ENCODE measurements around the gene FGF6.
"Not testable (repeated sequence)": the region's sequence is repeated elsewhere in the genome, so short reads cannot be mapped to it uniquely, and the experiment has no call there.

The FGF6 gene

GRCh38 chr12:4420138-4420670 is 25.4 kb downstream of the FGF6 start:
- Histone ChIP-seq H3K27ac (no peak overlapping the region), H3K9me3 (ENCODE audit: low read depth, low read length) (no peaks in the 10 kb centered on the region), H3K9ac (ENCODE audit: insufficient read length) (no peak overlapping the region), H3K4me3 (no peak overlapping the region), H3K36me3 (ENCODE audit: insufficient read depth, low read length) (no peaks in the 10 kb centered on the region)
- TF ChIP-seq POLR2AphosphoS5 (IDR thresholded peaks at IDR 0.05; ENCODE audit: borderline replicate concordance, low read depth, low read length), result no peak
- TF ChIP-seq FOXP2 (optimal IDR thresholded peaks at IDR 0.05; ENCODE audit: control extremely low read depth, extremely low read length, insufficient read depth), result no peak
- no peak for TF ChIP-seq EZH2 (IDR thresholded peaks at IDR 0.05)
- DNase-seq (ENCODE audit: low read depth, low spot score), result no peak

- no peaks in the 10 kb centered on the region for H3K36me3 ChIP-seq (ENCODE audit: insufficient read depth, low read length)
- H3K9me3 ChIP-seq (ENCODE audit: low read depth, low read length), result no peaks in the 10 kb centered on the region
- TF ChIP-seq EZH2 (IDR thresholded peaks at IDR 0.05) (no peak), FOXP2 (optimal IDR thresholded peaks at IDR 0.05; ENCODE audit: control extremely low read depth, extremely low read length, insufficient read depth) (no peak), POLR2AphosphoS5 (IDR thresholded peaks at IDR 0.05; ENCODE audit: borderline replicate concordance, low read depth, low read length) (no peak)
- no peak overlapping the region for H3K27ac ChIP-seq
- H3K9ac ChIP-seq (ENCODE audit: insufficient read length), result no peak overlapping the region
- H3K4me3 ChIP-seq, result no peak overlapping the region
- DNase-seq (ENCODE audit: low read depth, low spot score), result no peak
Observed at GRCh38 chr12:4418913-4419312, 26.7 kb downstream of the FGF6 start.

GRCh38 chr12:4417936-4418335 is 27.7 kb downstream of the FGF6 start:
- no peaks in the 10 kb centered on the region for H3K9me3 ChIP-seq (ENCODE audit: low read depth, low read length)
- H3K36me3 ChIP-seq (ENCODE audit: insufficient read depth, low read length), result no peaks in the 10 kb centered on the region
- TF ChIP-seq POLR2AphosphoS5 (IDR thresholded peaks at IDR 0.05; ENCODE audit: borderline replicate concordance, low read depth, low read length) (no peak), EZH2 (IDR thresholded peaks at IDR 0.05) (no peak), FOXP2 (optimal IDR thresholded peaks at IDR 0.05; ENCODE audit: control extremely low read depth, extremely low read length, insufficient read depth) (no peak)
- H3K9ac ChIP-seq (ENCODE audit: insufficient read length), result no peak overlapping the region
- no peak for DNase-seq (ENCODE audit: low read depth, low spot score)
- no peak overlapping the region for H3K4me3 ChIP-seq
- H3K27ac ChIP-seq, result no peak overlapping the region

GRCh38 chr12:4417455-4417854 is 28.2 kb downstream of the FGF6 start:
- Histone ChIP-seq H3K9ac (ENCODE audit: insufficient read length) (no peak overlapping the region), H3K4me3 (no peak overlapping the region), H3K36me3 (ENCODE audit: insufficient read depth, low read length) (no peaks in the 10 kb centered on the region), H3K9me3 (ENCODE audit: low read depth, low read length) (no peaks in the 10 kb centered on the region), H3K27ac (no peak overlapping the region)
- DNase-seq (ENCODE audit: low read depth, low spot score), result no peak
- TF ChIP-seq FOXP2 (optimal IDR thresholded peaks at IDR 0.05; ENCODE audit: control extremely low read depth, extremely low read length, insufficient read depth) (no peak), POLR2AphosphoS5 (IDR thresholded peaks at IDR 0.05; ENCODE audit: borderline replicate concordance, low read depth, low read length) (no peak), EZH2 (IDR thresholded peaks at IDR 0.05) (no peak)

GRCh38 chr12:4416276-4416675 is 29.3 kb downstream of the FGF6 start:
- no peak overlapping the region for H3K4me3 ChIP-seq
- DNase-seq (ENCODE audit: low read depth, low spot score), result no peak
- H3K9me3 ChIP-seq (ENCODE audit: low read depth, low read length), result no peaks in the 10 kb centered on the region

GRCh38 chr12:4412465-4412864 is 33.1 kb downstream of the FGF6 start:
- no peak for DNase-seq (ENCODE audit: low read depth, low spot score)
- no peak overlapping the region for H3K27ac ChIP-seq
- no peak for TF ChIP-seq POLR2AphosphoS5 (IDR thresholded peaks at IDR 0.05; ENCODE audit: borderline replicate concordance, low read depth, low read length)
- no peak for TF ChIP-seq FOXP2 (optimal IDR thresholded peaks at IDR 0.05; ENCODE audit: control extremely low read depth, extremely low read length, insufficient read depth)
- TF ChIP-seq EZH2 (IDR thresholded peaks at IDR 0.05), result no peak
- no peak overlapping the region for H3K9ac ChIP-seq (ENCODE audit: insufficient read length)
- no peaks in the 10 kb centered on the region for H3K9me3 ChIP-seq (ENCODE audit: low read depth, low read length)
- H3K4me3 ChIP-seq, result no peak overlapping the region
- no peaks in the 10 kb centered on the region for H3K36me3 ChIP-seq (ENCODE audit: insufficient read depth, low read length)

More at GRCh38 chr12:4416276-4416675, 29.3 kb downstream of the FGF6 start:
- Histone ChIP-seq H3K36me3 (ENCODE audit: insufficient read depth, low read length) (no peaks in the 10 kb centered on the region), H3K9ac (ENCODE audit: insufficient read length) (no peak overlapping the region), H3K27ac (no peak overlapping the region)
- TF ChIP-seq EZH2 (IDR thresholded peaks at IDR 0.05) (no peak), FOXP2 (optimal IDR thresholded peaks at IDR 0.05; ENCODE audit: control extremely low read depth, extremely low read length, insufficient read depth) (no peak), POLR2AphosphoS5 (IDR thresholded peaks at IDR 0.05; ENCODE audit: borderline replicate concordance, low read depth, low read length) (no peak)

GRCh38 chr12:4412056-4412455 is 33.6 kb downstream of the FGF6 start:
- Histone ChIP-seq H3K9me3 (ENCODE audit: low read depth, low read length) (no peaks in the 10 kb centered on the region), H3K4me3 (no peak overlapping the region), H3K27ac (no peak overlapping the region), H3K36me3 (ENCODE audit: insufficient read depth, low read length) (no peaks in the 10 kb centered on the region), H3K9ac (ENCODE audit: insufficient read length) (no peak overlapping the region)
- no peak for TF ChIP-seq POLR2AphosphoS5 (IDR thresholded peaks at IDR 0.05; ENCODE audit: borderline replicate concordance, low read depth, low read length)
- TF ChIP-seq EZH2 (IDR thresholded peaks at IDR 0.05), result no peak
- no peak for TF ChIP-seq FOXP2 (optimal IDR thresholded peaks at IDR 0.05; ENCODE audit: control extremely low read depth, extremely low read length, insufficient read depth)
- DNase-seq (ENCODE audit: low read depth, low spot score), result no peak

GRCh38 chr12:4407136-4407535 is 38.5 kb downstream of the FGF6 start:
- no peaks in the 10 kb centered on the region for H3K36me3 ChIP-seq (ENCODE audit: insufficient read depth, low read length)
- TF ChIP-seq POLR2AphosphoS5 (IDR thresholded peaks at IDR 0.05; ENCODE audit: borderline replicate concordance, low read depth, low read length), result no peak
- no peak for TF ChIP-seq EZH2 (IDR thresholded peaks at IDR 0.05)
- no peak overlapping the region for H3K27ac ChIP-seq
- no peak for DNase-seq (ENCODE audit: low read depth, low spot score)
- no peak overlapping the region for H3K4me3 ChIP-seq
- no peaks in the 10 kb centered on the region for H3K9me3 ChIP-seq (ENCODE audit: low read depth, low read length)
- H3K9ac ChIP-seq (ENCODE audit: insufficient read length), result no peak overlapping the region

GRCh38 chr12:4404877-4405637 is 40.6 kb downstream of the FGF6 start:
- H3K4me3 ChIP-seq; DNase-seq (ENCODE audit: low read depth, low spot score); H3K9me3 ChIP-seq (ENCODE audit: low read depth, low read length); H3K36me3 ChIP-seq (ENCODE audit: insufficient read depth, low read length); H3K9ac ChIP-seq (ENCODE audit: insufficient read length); H3K27ac ChIP-seq: not testable (repeated sequence)
